Measurements from ENCODE around the gene MEIS1. TPM values are rescaled to one million over a fixed set of nuclear protein-coding genes. Genes with fewer than 3 reads are reported as not detected.

Gene MEIS1
- total RNA-seq, 4 donors from 2014 or later = 7.6 to 17.4 (median 12.0) TPM

- no peak for TF ChIP-seq CTCF (IDR thresholded peaks at IDR 0.05; ENCODE audit: low read depth)
These were observed 3.5 kb downstream of the MEIS1 start for GRCh38 chr2:66438498-66438833.

- no peak for TF ChIP-seq CTCF (IDR thresholded peaks at IDR 0.05; ENCODE audit: low read depth)
These were observed 4.2 kb downstream of the MEIS1 start for GRCh38 chr2:66438891-66439811.

GRCh38 chr2:66439812-66440542 lies 5.1 kb downstream of the MEIS1 start:
- no peak for TF ChIP-seq CTCF (IDR thresholded peaks at IDR 0.05; ENCODE audit: low read depth)

- no peak for TF ChIP-seq CTCF (IDR thresholded peaks at IDR 0.05; ENCODE audit: low read depth)
These were observed 6.0 kb downstream of the MEIS1 start for GRCh38 chr2:66440708-66441497.

- TF ChIP-seq CTCF (IDR thresholded peaks at IDR 0.05; ENCODE audit: low read depth) = no peak
These were observed 6.8 kb downstream of the MEIS1 start for GRCh38 chr2:66441581-66442320.

- no peak for TF ChIP-seq CTCF (IDR thresholded peaks at IDR 0.05; ENCODE audit: low read depth)
These were observed 7.7 kb downstream of the MEIS1 start for GRCh38 chr2:66442516-66443185.

All from subcutaneous adipose tissue (tissue), 4 donors.